K562 (cell line): ENCODE results near the gene ZNF276. TPM values are rescaled to one million over a fixed set of nuclear protein-coding genes. Genes with fewer than 3 reads are reported as not detected.
A peak's percentile ranks its signal among the peaks of the same experiment; 100 is the strongest.

ENCODE experiments used
- BHLHE40 ChIP-seq: IDR thresholded peaks from 2 replicates; pipeline ENCODE4 v1.6.1; 2011; ENCODE audit warnings: low read length, improper control_type of control experiment
- CTBP1 ChIP-seq: fragments of 450-650 bp; IDR thresholded peaks from 2 replicates; pipeline ENCODE4 v1.6.1; 2016; ENCODE audit warnings: borderline replicate concordance
- E2F3 ChIP-seq: fragments of 250-450 bp; sonication (Bioruptor Pico); IDR thresholded peaks from 2 replicates; pipeline ENCODE4 v1.4.0; 2020; ENCODE audit warnings: mild to moderate bottlenecking
- ELF2 ChIP-seq: fragments of 250-450 bp; sonication (Bioruptor Pico); IDR thresholded peaks from 2 replicates; pipeline ENCODE4 v1.5.0; 2021; ENCODE audit warnings: mild to moderate bottlenecking
- ERF ChIP-seq: fragments of 450-650 bp; formaldehyde crosslinking; IDR thresholded peaks from 2 replicates; pipeline ENCODE4 v1.4.0; 2020; ENCODE audit warnings: mild to moderate bottlenecking, mixed read lengths
- HDAC1 ChIP-seq, 2 experiments: fragments of 450-650 bp; IDR thresholded peaks; 2 replicates each; pipeline ENCODE4 v1.6.1; 2016 to 2017; ENCODE audit warnings: inconsistent platforms in 1 of 2, mild to moderate bottlenecking in 1 of 2, moderate library complexity in 1 of 2
- L3MBTL2 ChIP-seq: fragments of 450-650 bp; IDR thresholded peaks from 2 replicates; pipeline ENCODE4 v1.6.1; 2016; ENCODE audit warnings: mild to moderate bottlenecking, moderate library complexity
- MAZ ChIP-seq, 2 experiments: fragments of 450-650 bp in 1 of 2; sonication (generic) in 1 of 2; formaldehyde crosslinking; IDR thresholded peaks in 1 of 2; conservative IDR thresholded peaks in 1 of 2; 2 replicates each; pipeline versions ENCODE4 v1.4.0 to v1.5.0; 2020; ENCODE audit warnings: mild to moderate bottlenecking in 1 of 2, missing genetic modification reagents in 1 of 2
- MITF ChIP-seq: IDR thresholded peaks from 2 replicates; pipeline ENCODE4 v1.6.1; 2014; ENCODE audit warnings: antibody characterized with exemption
- POLR2G ChIP-seq: fragments of 200-400 bp; formaldehyde crosslinking; IDR thresholded peaks from 2 replicates; pipeline ENCODE4 v1.6.1; 2017; ENCODE audit warnings: low read depth, mild to moderate bottlenecking, antibody characterized with exemption, low read length, moderate library complexity
- PTBP1 ChIP-seq: fragments of 200-400 bp; formaldehyde crosslinking; IDR thresholded peaks from 2 replicates; pipeline ENCODE4 v1.6.1; 2017; ENCODE audit warnings: low read depth, low read length
- SFPQ ChIP-seq: fragments of 200-400 bp; formaldehyde crosslinking; IDR thresholded peaks from 2 replicates; pipeline ENCODE4 v1.6.1; 2017; ENCODE audit warnings: mild to moderate bottlenecking, low read depth, low read length, moderate library complexity
- TAF1 ChIP-seq: IDR thresholded peaks from 2 replicates; pipeline ENCODE4 v1.6.1; 2011; ENCODE audit warnings: mild to moderate bottlenecking, low read length, moderate library complexity; ENCODE audit not compliant: insufficient read depth, control insufficient read depth, severe bottlenecking; ENCODE audit errors: extremely low read depth
- VEZF1 ChIP-seq: fragments of 200-800 bp; sonication (Bioruptor generic); IDR thresholded peaks from 2 replicates; pipeline ENCODE4 v1.6.1; 2017; ENCODE audit warnings: missing genetic modification characterization, missing compliant biosample characterization
- ZNF511 ChIP-seq: sonication (generic); formaldehyde crosslinking; IDR thresholded peaks from 2 replicates; pipeline ENCODE4 v1.8.0; 2022; ENCODE audit warnings: mild to moderate bottlenecking, missing genetic modification reagents
- ZNF639 ChIP-seq, 2 experiments: fragments of 200-800 bp in 1 of 2; sonication (Bioruptor generic) in 1 of 2; sonication (generic) in 1 of 2; formaldehyde crosslinking in 1 of 2; IDR thresholded peaks in 1 of 2; conservative IDR thresholded peaks in 1 of 2; 2 replicates each; pipeline versions ENCODE4 v1.5.0 to v1.6.1; 2016 to 2020; ENCODE audit warnings: missing compliant biosample characterization in 1 of 2, missing genetic modification characterization in 1 of 2, missing genetic modification reagents in 1 of 2
- ZNF740 ChIP-seq, 3 experiments: fragments of 200-800 bp in 1 of 3; sonication (Bioruptor generic) in 1 of 3; sonication (generic) in 1 of 3; formaldehyde crosslinking in 1 of 3; IDR thresholded peaks; 2 replicates each; pipeline versions ENCODE4 v1.6.1 to v1.8.0; 2016 to 2022; ENCODE audit warnings: mild to moderate bottlenecking in 2 of 3, missing compliant biosample characterization in 2 of 3, missing genetic modification characterization in 2 of 3, missing genetic modification reagents in 1 of 3
- ZNF764 ChIP-seq: fragments of 250-450 bp; sonication (Bioruptor Pico); IDR thresholded peaks from 2 replicates; pipeline ENCODE4 v1.4.0; 2020; ENCODE audit warnings: low read depth, mild to moderate bottlenecking, moderate library complexity
- polyA plus RNA-seq, 8 experiments: library from polyadenylated mRNA; depleted of rRNA in 4 of 8; stranded (reverse) in 5 of 8; unstranded in 3 of 8; fragments of >200 nt; fragmentation: Nextera tagmentation in 2 of 8; fragmentation: Illumina TruSeq in 1 of 8; extraction: Ambion mirVana in 2 of 8; extraction: Trizol in 1 of 8; gene quantifications; 2 replicates each; pipeline versions ENCODE4 v1.2.1 to v1.2.3, GENCODE V29; 2011 to 2014; ENCODE audit warnings: inconsistent platforms in 1 of 8, missing spikeins in 1 of 8
- total RNA-seq, 7 experiments: library from RNA; depleted of rRNA in 6 of 7; stranded (reverse); fragments of >200 nt in 6 of 7; fragmentation: Illumina TruSeq in 2 of 7; extraction: Trizol in 2 of 7; gene quantifications; 2 replicates each; pipeline versions ENCODE4 v1.2.1 to v1.2.3, GENCODE V29; 2011 to 2021; ENCODE audit warnings: low replicate concordance in 1 of 7

ZNF276 gene
- total and polyA plus RNA-seq, 9 of the 15 experiments (the other 6 are each of a cell fraction or from before 2014, with no cell fraction given): 0.49 to 43.9 (median 15.8) TPM

GRCh38 chr16:89686520-89687091 lies 34.7 kb upstream of the ZNF276 start, which contains the start of gene CDK10 (continued):
- no peak for TF ChIP-seq ZNF740 (CRISPR knock-in tag; IDR thresholded peaks at IDR 0.05)
- no peak for TF ChIP-seq ZNF740 (tag; IDR thresholded peaks at IDR 0.05)
- TF ChIP-seq BHLHE40: peak; percentile 74
- TF ChIP-seq MAZ (CRISPR knock-in tag; conservative IDR thresholded peaks at IDR 0.05 in 1 of 2, IDR thresholded peaks at IDR 0.05 in 1 of 2): peak in 1 of 2 experiments; percentile 84
- TF ChIP-seq HDAC1 (IDR thresholded peaks at IDR 0.05): peak in 1 of 2 experiments; percentile 97; a peak in 2 of 4 replicates
- no peak for TF ChIP-seq PTBP1
- peak; percentile 35; the same call in 1 of the 2 replicates for TF ChIP-seq CTBP1
- no peak for TF ChIP-seq ZNF764 (CRISPR knock-in tag)
- peak; percentile 98 for TF ChIP-seq L3MBTL2
- TF ChIP-seq VEZF1 (CRISPR knock-in tag): peak; percentile 75
- no peak for TF ChIP-seq MITF
- no peak for TF ChIP-seq SFPQ
- TF ChIP-seq ELF2 (CRISPR knock-in tag): peak; percentile 78
- TF ChIP-seq ERF (CRISPR knock-in tag): 0 out of 2 replicates have a peak, but pooled peaks have one; percentile 47
- TF ChIP-seq ZNF511 (CRISPR knock-in tag): peak; percentile 50; the same call in 1 of the 2 replicates
- peak; percentile 13 for TF ChIP-seq TAF1
- peak; percentile 90 for TF ChIP-seq POLR2G
- peak; percentile 85 for TF ChIP-seq E2F3 (CRISPR knock-in tag)
- peak in 1 of 2 experiments; percentile 82; a peak in 2 of 4 replicates for TF ChIP-seq ZNF639 (CRISPR knock-in tag; conservative IDR thresholded peaks at IDR 0.05 in 1 of 2, IDR thresholded peaks at IDR 0.05 in 1 of 2)
